Esophagus muscularis mucosa (tissue), 4 donors: ENCODE results near the gene GPC5.

Experiments used
- CTCF ChIP-seq, 3 experiments: fragments of 200-600 bp in 2 of 3; fragments of 450-650 bp in 1 of 3; sonication (generic) in 2 of 3; IDR thresholded peaks; one replicate each; pipeline ENCODE4 v1.5.1; 2017 to 2019; ENCODE audit warnings: antibody characterized with exemption in 3 of 3, mild to moderate bottlenecking in 2 of 3, moderate library complexity in 1 of 3
- EP300 ChIP-seq: sonication (generic); formaldehyde crosslinking; IDR thresholded peaks from one replicate; pipeline ENCODE4 v1.6.1; 2017; ENCODE audit warnings: antibody characterized with exemption
- POLR2A ChIP-seq: fragments of 450-650 bp; IDR thresholded peaks from one replicate; pipeline ENCODE4 v1.6.1; 2017; ENCODE audit warnings: antibody characterized with exemption, moderate library complexity, mild to moderate bottlenecking, low read depth
- POLR2AphosphoS5 ChIP-seq, 2 donors: sonication (generic); formaldehyde crosslinking; IDR thresholded peaks; one replicate each; pipeline ENCODE4 v1.6.1; 2017; ENCODE audit warnings: antibody characterized with exemption in 2 of 2

GRCh38 chr13:92564942-92565341 lies 1166.5 kb downstream of the GPC5 start:
- TF ChIP-seq CTCF (IDR thresholded peaks at IDR 0.05) (no peak), EP300 (no peak), POLR2AphosphoS5 (IDR thresholded peaks at IDR 0.05) (no peak), POLR2A (no peak)
